Type B pancreatic cell (in vitro differentiated cells): Measurements from ENCODE around the gene SRGAP1. TPM values are rescaled to one million over a fixed set of nuclear protein-coding genes. Genes with fewer than 3 reads are reported as not detected.

Experiments used
- DNase-seq: peaks from one replicate; pipeline ENCODE4 v3.0.0; 2021; ENCODE audit warnings: mixed read lengths; ENCODE audit not compliant: unreplicated experiment; ENCODE audit errors: extremely low spot score
- H3K27ac Mint-ChIP-seq: 2 replicates; pipeline ENCODE4 v1.8.0; 2021; ENCODE audit warnings: mild to moderate bottlenecking, mixed read lengths
- H3K27me3 Mint-ChIP-seq: 2 replicates; pipeline ENCODE4 v1.8.0; 2021; ENCODE audit warnings: mixed read lengths
- H3K36me3 Mint-ChIP-seq: 2 replicates; pipeline ENCODE4 v1.8.0; 2021; ENCODE audit warnings: mixed read lengths
- H3K4me1 Mint-ChIP-seq: one replicate; pipeline ENCODE4 v1.8.0; 2021; ENCODE audit warnings: mixed read lengths; ENCODE audit not compliant: unreplicated experiment
- H3K4me3 Mint-ChIP-seq: 2 replicates; pipeline ENCODE4 v1.8.0; 2021; ENCODE audit warnings: mild to moderate bottlenecking, mixed read lengths
- H3K9me3 Mint-ChIP-seq: 2 replicates; pipeline ENCODE4 v1.8.0; 2021; ENCODE audit warnings: mixed read lengths
- CTCF ChIP-seq: fragments of 200-600 bp; sonication (generic); conservative IDR thresholded peaks from 2 replicates; pipeline ENCODE4 v1.5.0; 2021; ENCODE audit warnings: antibody characterized with exemption, mild to moderate bottlenecking
- total RNA-seq: library from RNA; stranded (reverse); gene quantifications from 2 replicates; pipeline ENCODE4 v1.2.1, GENCODE V29; 2021; ENCODE audit warnings: low replicate concordance

Gene SRGAP1
- total RNA-seq, 1 donor from 2014 or later: 14.9 TPM

GRCh38 chr12:63863658-63864453 is 19.4 kb downstream of the SRGAP1 start:
- H3K27ac Mint-ChIP-seq: no peak overlapping the region
- peaks cover 20% of the 10 kb centered on the region for H3K4me1 Mint-ChIP-seq
- DNase-seq: no peak
- H3K9me3 Mint-ChIP-seq: no peaks in the 10 kb centered on the region
- no peaks in the 10 kb centered on the region for H3K36me3 Mint-ChIP-seq
- H3K4me3 Mint-ChIP-seq: no peak overlapping the region
- no peak for TF ChIP-seq CTCF
- no peaks in the 10 kb centered on the region for H3K27me3 Mint-ChIP-seq

GRCh38 chr12:63864454-63864706 is 19.9 kb downstream of the SRGAP1 start:
- H3K4me1 Mint-ChIP-seq: peaks cover 25% of the 10 kb centered on the region
- H3K4me3 Mint-ChIP-seq: no peak overlapping the region
- no peaks in the 10 kb centered on the region for H3K9me3 Mint-ChIP-seq
- no peak for TF ChIP-seq CTCF
- no peak for DNase-seq
- no peak overlapping the region for H3K27ac Mint-ChIP-seq
- no peaks in the 10 kb centered on the region for H3K36me3 Mint-ChIP-seq
- no peaks in the 10 kb centered on the region for H3K27me3 Mint-ChIP-seq

- Mint-ChIP-seq H3K27me3 (no peaks in the 10 kb centered on the region), H3K36me3 (no peaks in the 10 kb centered on the region), H3K9me3 (no peaks in the 10 kb centered on the region), H3K4me3 (no peak overlapping the region), H3K4me1 (peaks cover 31% of the 10 kb centered on the region), H3K27ac (no peak overlapping the region)
- no peak for TF ChIP-seq CTCF
- DNase-seq: no peak
These were observed 20.9 kb downstream of the SRGAP1 start for GRCh38 chr12:63865448-63865847.

GRCh38 chr12:63867053-63867452 is 22.6 kb downstream of the SRGAP1 start:
- Mint-ChIP-seq H3K27ac (no peak overlapping the region), H3K36me3 (no peaks in the 10 kb centered on the region), H3K9me3 (no peaks in the 10 kb centered on the region), H3K4me1 (peaks cover 31% of the 10 kb centered on the region), H3K27me3 (no peaks in the 10 kb centered on the region), H3K4me3 (no peak overlapping the region)
- DNase-seq: no peak
- TF ChIP-seq CTCF: no peak

GRCh38 chr12:63869656-63870055 is 25.2 kb downstream of the SRGAP1 start:
- H3K27me3 Mint-ChIP-seq: no peaks in the 10 kb centered on the region
- no peak for DNase-seq

More at GRCh38 chr12:63869656-63870055, 25.2 kb downstream of the SRGAP1 start:
- no peaks in the 10 kb centered on the region for H3K36me3 Mint-ChIP-seq
- no peak overlapping the region for H3K4me3 Mint-ChIP-seq
- H3K27ac Mint-ChIP-seq: peak overlapping the region; percentile 12
- H3K4me1 Mint-ChIP-seq: peaks cover 21% of the 10 kb centered on the region
- no peaks in the 10 kb centered on the region for H3K9me3 Mint-ChIP-seq
- TF ChIP-seq CTCF: no peak
